A549 (cell line): ENCODE data around the gene CXXC5. TPM values are rescaled to one million over a fixed set of nuclear protein-coding genes. Genes with fewer than 3 reads are reported as not detected.
"Not testable (repeated sequence)": the region's sequence is repeated elsewhere in the genome, so short reads cannot be mapped to it uniquely, and the experiment has no call there.

Source experiments
- ATAC-seq, 2 experiments: fragments of 200-7000 bp in 1 of 2; fragments of >200 bp in 1 of 2; cut with Nextera tagmentation in 1 of 2; cut with Tn5 transposase in 1 of 2; 3 replicates each; pipeline versions ENCODE4 v1.8.0 to v1.9.1; 2018 to 2020; ENCODE audit warnings: mild to moderate bottlenecking in 1 of 2, moderate library complexity in 1 of 2
- CTCF ChIA-PET: fragments of 300-600 bp; sonication (Branson Sonifier 250); formaldehyde crosslinking; extraction: SDS; loops from one replicate; lab custom pipeline; 2021; ENCODE audit warnings: antibody characterized with exemption, inconsistent platforms; lab: Yijun Ruan, JAX
- POLR2A ChIA-PET: fragments of 350-600 bp; formaldehyde crosslinking; extraction: SDS; loops from one replicate; lab custom pipeline; 2021; ENCODE audit warnings: antibody characterized with exemption, inconsistent platforms; lab: Yijun Ruan, JAX
- DNase-seq, 2 experiments: peaks; one replicate each; pipeline versions ENCODE4 v3.0.0 to v3.0.0-alpha.2; 2011 to 2016; ENCODE audit warnings: low read depth in 1 of 2, low spot score in 1 of 2
- FAIRE-seq: peaks from 2 replicates; lab custom pipeline; 2011; peaks lifted over from hg19 to GRCh38; lab: Jason Lieb, UNC
- H3K27ac ChIP-seq, 2 experiments: fragments of >200 bp; sonication (Bioruptor Twin); formaldehyde crosslinking; 3 replicates each; pipeline ENCODE4 v1.5.1; 2016 to 2017
- H3K4me1 ChIP-seq: fragments of >200 bp; sonication (Bioruptor Twin); formaldehyde crosslinking; 3 replicates; pipeline ENCODE4 v1.6.1; 2016
- H3K4me2 ChIP-seq: fragments of >200 bp; sonication (Bioruptor Twin); formaldehyde crosslinking; 3 replicates; pipeline ENCODE4 v1.6.1; 2016
- H3K4me3 ChIP-seq: fragments of >200 bp; sonication (Bioruptor Twin); formaldehyde crosslinking; 3 replicates; pipeline ENCODE4 v1.5.1; 2016
- H3K9me3 ChIP-seq: fragments of >200 bp; sonication (Bioruptor Twin); formaldehyde crosslinking; 3 replicates; pipeline ENCODE4 v1.6.1; 2016
- CBX2 ChIP-seq: fragments of 200-600 bp; sonication (generic); IDR thresholded peaks from 2 replicates; pipeline ENCODE4 v1.6.1; 2016; ENCODE audit warnings: low read depth, mild to moderate bottlenecking, borderline replicate concordance
- CHD4 ChIP-seq: fragments of 200-600 bp; sonication (generic); IDR thresholded peaks from 2 replicates; pipeline ENCODE4 v1.6.1; 2016; ENCODE audit warnings: antibody characterized with exemption, mild to moderate bottlenecking, borderline replicate concordance
- EHF ChIP-seq: fragments of 250-450 bp; sonication (Bioruptor Pico); IDR thresholded peaks from 2 replicates; pipeline ENCODE4 v1.5.0; 2020; ENCODE audit warnings: mild to moderate bottlenecking
- EHMT2 ChIP-seq: fragments of 200-600 bp; sonication (generic); IDR thresholded peaks from 2 replicates; pipeline ENCODE4 v1.6.1; 2016; ENCODE audit warnings: antibody characterized with exemption, low read depth, mild to moderate bottlenecking, moderate library complexity
- HEYL ChIP-seq: fragments of 250-450 bp; sonication (Bioruptor Pico); IDR thresholded peaks from 2 replicates; pipeline ENCODE4 v1.8.0; 2021; ENCODE audit warnings: mild to moderate bottlenecking, moderate library complexity
- JUNB ChIP-seq: fragments of >200 bp; sonication (Bioruptor Twin); formaldehyde crosslinking; IDR thresholded peaks from 2 replicates; pipeline ENCODE4 v1.6.1; 2016
- KDM1A ChIP-seq: fragments of 200-600 bp; sonication (generic); IDR thresholded peaks from 2 replicates; pipeline ENCODE4 v1.6.1; 2016; ENCODE audit warnings: low read depth, mild to moderate bottlenecking
- NR3C1 ChIP-seq: fragments of >200 bp; sonication (Bioruptor Twin); formaldehyde crosslinking; IDR thresholded peaks from 3 replicates; pipeline ENCODE4 v1.6.1; 2017
- POLR2A ChIP-seq: IDR thresholded peaks from 2 replicates; pipeline ENCODE4 v1.6.1; 2012; ENCODE audit warnings: mild to moderate bottlenecking, low read length
- RARB ChIP-seq: fragments of 250-450 bp; sonication (Bioruptor Pico); IDR thresholded peaks from 2 replicates; pipeline ENCODE4 v1.8.0; 2021; ENCODE audit warnings: mild to moderate bottlenecking, moderate library complexity
- RNF2 ChIP-seq: fragments of 200-600 bp; sonication (generic); IDR thresholded peaks from 2 replicates; pipeline ENCODE4 v1.6.1; 2016; ENCODE audit warnings: low read depth, mild to moderate bottlenecking, antibody characterized with exemption, moderate library complexity, borderline replicate concordance
- SREBF2 ChIP-seq: fragments of 450-650 bp; IDR thresholded peaks from 2 replicates; pipeline ENCODE4 v1.6.1; 2014; ENCODE audit warnings: mild to moderate bottlenecking, moderate library complexity
- TFCP2L1 ChIP-seq: fragments of 250-450 bp; sonication (Bioruptor Pico); IDR thresholded peaks from 2 replicates; pipeline ENCODE4 v1.5.0; 2021; ENCODE audit warnings: mild to moderate bottlenecking
- ZSCAN20 ChIP-seq: fragments of 250-450 bp; sonication (Bioruptor Pico); IDR thresholded peaks from 2 replicates; pipeline ENCODE4 v1.8.0; 2022; ENCODE audit warnings: mild to moderate bottlenecking, moderate library complexity
- WGBS: methylation state at CpG from one replicate; pipeline ENCODE4 v1.1.6; 2017; ENCODE audit errors: missing lambda C conversion rate; 5-methylcytosine and 5-hydroxymethylcytosine counted together
- polyA plus RNA-seq, 4 experiments: library from polyadenylated mRNA; depleted of rRNA in 3 of 4; stranded (reverse); fragments of >200 nt; fragmentation: RNase III in 1 of 4; extraction: RNeasy Plus Mini Kit Qiagen cat#74134 plus additional on column Dnase treatment in 1 of 4; gene quantifications; 2 replicates in 3 of 4; 3 replicates in 1 of 4; pipeline ENCODE4 v1.2.3, GENCODE V29; 2011 to 2017
- TF ChIP-seq, protein P1 (sequence below): fragments of >200 bp; sonication (Bioruptor Twin); formaldehyde crosslinking; IDR thresholded peaks from 3 replicates; pipeline ENCODE4 v1.5.1; 2016
- TF ChIP-seq, protein P2 (sequence below): fragments of >200 bp; sonication (Bioruptor Twin); formaldehyde crosslinking; IDR thresholded peaks from 2 replicates; pipeline ENCODE4 v1.6.1; 2016
- TF ChIP-seq, protein P3 (sequence below): fragments of 250-450 bp; sonication (Bioruptor Pico); IDR thresholded peaks from 2 replicates; pipeline ENCODE4 v1.5.0; 2020; ENCODE audit warnings: low read depth, mild to moderate bottlenecking, moderate library complexity

The CXXC5 gene
- polyA plus RNA-seq, 2 of the 4 experiments (the other 2 are of a cell fraction) = 18.1 to 32.5 TPM

DNA sequence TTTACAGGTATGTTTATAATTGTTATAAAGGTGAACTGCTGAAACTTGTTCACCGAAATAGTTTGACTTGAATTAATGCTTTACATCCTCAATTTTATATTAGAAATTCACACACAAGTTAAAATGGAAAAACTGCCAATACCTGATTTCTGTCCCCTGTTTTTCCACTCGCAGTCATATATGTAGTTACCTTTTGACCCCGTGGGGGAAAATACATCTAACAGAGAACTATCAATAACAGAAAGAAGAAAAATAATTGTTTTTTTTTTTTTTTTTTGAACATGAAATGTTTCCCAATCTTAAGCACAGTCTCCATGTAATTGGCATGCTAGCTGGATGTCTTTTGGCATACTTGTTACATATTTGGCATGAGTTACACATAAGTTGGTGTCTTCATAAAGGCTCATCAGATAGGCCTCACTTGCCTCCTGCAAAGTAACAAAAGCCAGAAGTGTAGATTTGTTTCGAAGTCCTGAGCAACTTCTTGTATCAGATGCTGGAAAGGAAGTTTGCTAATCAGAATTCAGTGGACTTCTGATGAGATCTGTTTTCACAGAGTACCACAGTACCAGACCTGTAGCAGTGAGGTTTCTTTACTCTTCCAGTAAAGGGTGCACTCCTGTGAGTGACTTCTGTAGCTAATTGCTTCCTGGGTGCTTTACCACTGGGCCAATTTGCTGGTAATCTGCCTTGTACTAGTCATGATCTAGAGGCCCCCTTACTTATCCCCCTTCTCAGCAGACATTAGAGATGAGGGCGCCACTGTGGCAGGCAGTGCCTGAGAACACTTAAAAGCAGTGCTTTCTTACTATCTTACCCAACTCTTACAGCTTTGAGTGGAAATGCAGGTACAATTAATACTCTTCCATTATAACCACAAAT, 36.2 kb upstream of the CXXC5 start (continued):
- TF ChIP-seq ZSCAN20 (CRISPR knock-in tag) = no peak
- TF ChIP-seq, protein P1, sequence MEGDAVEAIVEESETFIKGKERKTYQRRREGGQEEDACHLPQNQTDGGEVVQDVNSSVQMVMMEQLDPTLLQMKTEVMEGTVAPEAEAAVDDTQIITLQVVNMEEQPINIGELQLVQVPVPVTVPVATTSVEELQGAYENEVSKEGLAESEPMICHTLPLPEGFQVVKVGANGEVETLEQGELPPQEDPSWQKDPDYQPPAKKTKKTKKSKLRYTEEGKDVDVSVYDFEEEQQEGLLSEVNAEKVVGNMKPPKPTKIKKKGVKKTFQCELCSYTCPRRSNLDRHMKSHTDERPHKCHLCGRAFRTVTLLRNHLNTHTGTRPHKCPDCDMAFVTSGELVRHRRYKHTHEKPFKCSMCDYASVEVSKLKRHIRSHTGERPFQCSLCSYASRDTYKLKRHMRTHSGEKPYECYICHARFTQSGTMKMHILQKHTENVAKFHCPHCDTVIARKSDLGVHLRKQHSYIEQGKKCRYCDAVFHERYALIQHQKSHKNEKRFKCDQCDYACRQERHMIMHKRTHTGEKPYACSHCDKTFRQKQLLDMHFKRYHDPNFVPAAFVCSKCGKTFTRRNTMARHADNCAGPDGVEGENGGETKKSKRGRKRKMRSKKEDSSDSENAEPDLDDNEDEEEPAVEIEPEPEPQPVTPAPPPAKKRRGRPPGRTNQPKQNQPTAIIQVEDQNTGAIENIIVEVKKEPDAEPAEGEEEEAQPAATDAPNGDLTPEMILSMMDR = no peak
- no peak for TF ChIP-seq CHD4
- TF ChIP-seq, protein P2, sequence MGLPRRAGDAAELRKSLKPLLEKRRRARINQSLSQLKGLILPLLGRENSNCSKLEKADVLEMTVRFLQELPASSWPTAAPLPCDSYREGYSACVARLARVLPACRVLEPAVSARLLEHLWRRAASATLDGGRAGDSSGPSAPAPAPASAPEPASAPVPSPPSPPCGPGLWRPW = no peak
- TF ChIP-seq CBX2 = no peak
- TF ChIP-seq EHF = no peak
- TF ChIP-seq NR3C1 = no peak

DNA sequence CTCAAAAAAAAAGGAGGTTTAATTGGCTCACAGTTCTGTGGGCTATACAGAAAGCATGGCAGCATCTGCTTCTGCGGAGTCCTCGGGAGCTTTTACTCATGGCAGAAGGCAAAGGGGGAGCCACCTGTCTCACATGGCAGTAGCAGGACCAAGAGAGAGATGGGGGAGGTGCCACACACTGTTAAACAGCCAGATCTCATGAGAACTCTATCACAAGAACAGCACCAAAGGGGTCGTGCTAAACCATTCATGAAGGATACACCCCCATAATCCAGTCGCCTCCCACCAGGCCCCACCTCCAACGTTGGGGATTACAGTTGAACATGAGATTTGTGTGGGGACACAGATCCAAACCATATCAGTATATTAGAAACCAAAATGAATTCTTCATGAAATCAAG, 28.3 kb upstream of the CXXC5 start:
- no peaks in the 10 kb centered on the region for H3K9me3 ChIP-seq
- CTCF ChIA-PET = interaction anchor here (0.5 to 6.2 kb wide), 2 partner anchors 14 to 1639 kb away, joined by 4 to 40 read pairs; no protein-coding TSS in a partner anchor
- TF ChIP-seq JUNB = no peak
- no peak for TF ChIP-seq KDM1A
- no peak for TF ChIP-seq POLR2A
- TF ChIP-seq EHMT2 = no peak
- no peak for TF ChIP-seq SREBF2
- H3K27ac ChIP-seq = no peak overlapping the region
- POLR2A ChIA-PET = no interaction called here
- no peaks in the 10 kb centered on the region for H3K4me1 ChIP-seq
- no peak overlapping the region for H3K4me2 ChIP-seq
- H3K4me3 ChIP-seq = no peak overlapping the region
- no peak for DNase-seq
- 84% methylated on average over 5 of the region's 5 CpGs for WGBS
- no peak for ATAC-seq
- no peak for FAIRE-seq

DNA sequence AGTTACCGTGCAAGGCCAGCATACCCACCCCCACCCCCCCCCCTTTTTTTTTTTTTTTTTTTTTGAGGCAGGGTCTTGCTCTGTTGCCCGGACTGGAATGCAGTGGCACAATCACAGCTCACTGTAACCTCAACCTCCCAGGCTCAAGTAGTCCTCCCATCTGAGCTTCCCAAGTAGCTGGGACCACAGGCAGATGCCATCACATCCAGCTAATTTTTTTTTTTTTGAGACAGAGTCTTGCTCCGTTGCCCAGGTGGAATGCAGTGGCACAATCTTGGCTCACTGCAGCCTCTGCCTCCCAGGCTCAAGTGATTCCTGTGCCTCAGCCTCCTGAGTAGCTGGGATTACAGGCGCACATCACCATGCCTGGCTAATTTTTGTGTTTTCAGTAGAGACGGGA, 22.8 kb upstream of the CXXC5 start:
- 100% methylated on average over 5 of the region's 5 CpGs for WGBS
- CTCF ChIA-PET = interaction anchor here (0.6 to 6.2 kb wide), 9 partner anchors 8 to 1548 kb away, joined by 3 to 57 read pairs (median 6); no protein-coding TSS in a partner anchor
- H3K27ac ChIP-seq, FAIRE-seq, H3K9me3 ChIP-seq, H3K4me3 ChIP-seq, POLR2A ChIA-PET, DNase-seq, H3K4me2 ChIP-seq, H3K4me1 ChIP-seq, ATAC-seq: not testable (repeated sequence)

DNA sequence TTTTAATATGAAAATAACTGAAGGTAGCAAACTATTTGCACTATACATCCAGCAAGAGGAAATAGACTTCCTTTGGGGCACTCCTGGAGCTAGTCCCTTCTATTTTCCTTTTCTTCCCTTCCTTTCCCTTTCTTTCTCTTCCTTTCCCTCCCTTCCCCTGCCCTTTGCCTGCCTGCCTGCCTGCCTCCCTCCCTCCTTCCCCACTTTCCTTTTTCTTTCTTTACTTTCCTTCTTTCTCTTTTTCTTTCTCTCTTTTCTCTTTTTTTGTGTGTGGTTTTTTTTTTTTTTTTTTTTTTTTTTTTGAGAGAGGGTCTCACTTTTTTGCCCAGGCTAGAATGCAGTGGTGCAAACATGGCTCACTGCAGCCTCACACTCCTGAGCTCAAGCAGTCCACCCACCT, 17.3 kb upstream of the CXXC5 start:
- FAIRE-seq (no peak), ATAC-seq (no peak), DNase-seq (no peak)
- Histone ChIP-seq H3K4me2 (no peak overlapping the region), H3K9me3 (no peaks in the 10 kb centered on the region), H3K27ac (no peak overlapping the region), H3K4me1 (peaks cover 12% of the 10 kb centered on the region), H3K4me3 (no peak overlapping the region)
- CTCF ChIA-PET = interaction anchor here (3.2 to 16.1 kb wide), 5 partner anchors 18 to 137 kb away, joined by 26 to 267 read pairs (median 195); partner anchors contain the start of gene CXXC5
- POLR2A ChIA-PET = no interaction called here
- TF ChIP-seq TFCP2L1 (CRISPR knock-in tag) = no peak
- TF ChIP-seq HEYL = no peak
- TF ChIP-seq, protein P1 = no peak
- no peak for TF ChIP-seq RARB (CRISPR knock-in tag)
- no peak for TF ChIP-seq KDM1A
- TF ChIP-seq, protein P3, sequence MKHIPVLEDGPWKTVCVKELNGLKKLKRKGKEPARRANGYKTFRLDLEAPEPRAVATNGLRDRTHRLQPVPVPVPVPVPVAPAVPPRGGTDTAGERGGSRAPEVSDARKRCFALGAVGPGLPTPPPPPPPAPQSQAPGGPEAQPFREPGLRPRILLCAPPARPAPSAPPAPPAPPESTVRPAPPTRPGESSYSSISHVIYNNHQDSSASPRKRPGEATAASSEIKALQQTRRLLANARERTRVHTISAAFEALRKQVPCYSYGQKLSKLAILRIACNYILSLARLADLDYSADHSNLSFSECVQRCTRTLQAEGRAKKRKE (CRISPR knock-in tag) = no peak
- no peak for TF ChIP-seq RNF2
